ENCODE results near the gene HS3ST6. TPM values are rescaled to one million over a fixed set of nuclear protein-coding genes. Genes with fewer than 3 reads are reported as not detected.

The HS3ST6 gene
- total and polyA plus RNA-seq, 2 experiments from 2014 or later: 0.41 TPM; not detected in 1

- Histone ChIP-seq H3K27me3 (no peaks in the 10 kb centered on the region), H3K27ac (no peak overlapping the region), H3K4me3 (no peak overlapping the region), H2AFZ (no peak overlapping the region), H3K4me2 (no peak overlapping the region), H3K4me1 (ENCODE audit: insufficient read depth) (peaks cover 11% of the 10 kb centered on the region), H3K36me3 (replicated peaks; ENCODE audit: insufficient read depth, low read depth) (no peaks in the 10 kb centered on the region), H4K20me1 (ENCODE audit: insufficient read depth, poor library complexity, severe bottlenecking) (no peaks in the 10 kb centered on the region), H3K9me2 (replicated peaks; ENCODE audit: insufficient read depth) (no peaks in the 10 kb centered on the region), H3K79me2 (no peaks in the 10 kb centered on the region), H3K9me3 (ENCODE audit: low read depth) (no peaks in the 10 kb centered on the region)
- 75% methylated on average over 9 of the region's 9 CpGs for WGBS (ENCODE audit: low lambda C conversion rate, missing lambda C conversion rate)
- TF ChIP-seq, protein P1, sequence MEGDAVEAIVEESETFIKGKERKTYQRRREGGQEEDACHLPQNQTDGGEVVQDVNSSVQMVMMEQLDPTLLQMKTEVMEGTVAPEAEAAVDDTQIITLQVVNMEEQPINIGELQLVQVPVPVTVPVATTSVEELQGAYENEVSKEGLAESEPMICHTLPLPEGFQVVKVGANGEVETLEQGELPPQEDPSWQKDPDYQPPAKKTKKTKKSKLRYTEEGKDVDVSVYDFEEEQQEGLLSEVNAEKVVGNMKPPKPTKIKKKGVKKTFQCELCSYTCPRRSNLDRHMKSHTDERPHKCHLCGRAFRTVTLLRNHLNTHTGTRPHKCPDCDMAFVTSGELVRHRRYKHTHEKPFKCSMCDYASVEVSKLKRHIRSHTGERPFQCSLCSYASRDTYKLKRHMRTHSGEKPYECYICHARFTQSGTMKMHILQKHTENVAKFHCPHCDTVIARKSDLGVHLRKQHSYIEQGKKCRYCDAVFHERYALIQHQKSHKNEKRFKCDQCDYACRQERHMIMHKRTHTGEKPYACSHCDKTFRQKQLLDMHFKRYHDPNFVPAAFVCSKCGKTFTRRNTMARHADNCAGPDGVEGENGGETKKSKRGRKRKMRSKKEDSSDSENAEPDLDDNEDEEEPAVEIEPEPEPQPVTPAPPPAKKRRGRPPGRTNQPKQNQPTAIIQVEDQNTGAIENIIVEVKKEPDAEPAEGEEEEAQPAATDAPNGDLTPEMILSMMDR (IDR thresholded peaks at IDR 0.05; ENCODE audit: poor library complexity): no peak
- TF ChIP-seq EZH2phosphoT487 (IDR thresholded peaks at IDR 0.05; ENCODE audit: low read depth, severe bottlenecking, unreplicated experiment) (no peak), EZH2 (IDR thresholded peaks at IDR 0.05; ENCODE audit: borderline replicate concordance) (no peak)
- DNase-seq (ENCODE audit: low spot score): no peak
Measured at GRCh38 chr16:1908983-1909382, 9.2 kb downstream of the HS3ST6 start.

DNA sequence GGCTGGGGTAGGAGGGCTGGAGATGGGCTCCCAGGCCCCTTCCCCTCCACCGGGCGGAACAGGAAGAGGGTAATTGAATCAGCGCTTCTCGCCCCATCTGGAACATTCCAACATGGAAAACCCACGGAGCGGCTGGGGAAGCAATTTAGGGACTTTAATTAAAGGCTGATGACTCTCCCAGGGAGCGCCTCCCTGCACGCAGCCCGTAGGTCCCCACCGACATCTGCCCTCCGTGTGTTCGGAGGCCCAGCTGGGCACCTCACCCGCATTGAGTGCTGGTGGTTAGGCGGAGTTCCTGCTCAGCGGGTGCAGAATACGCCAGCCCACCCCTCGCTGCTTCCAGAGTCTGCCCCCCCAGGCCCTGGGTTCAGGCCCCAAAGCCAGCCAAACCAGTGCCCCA is 10.0 kb downstream of the HS3ST6 start:
- WGBS (ENCODE audit: low lambda C conversion rate, missing lambda C conversion rate): 75% methylated on average over 14 of the region's 17 CpGs
- H3K36me3 ChIP-seq (replicated peaks; ENCODE audit: insufficient read depth, low read depth): no peaks in the 10 kb centered on the region
- no peak overlapping the region for H2AFZ ChIP-seq
- H3K79me2 ChIP-seq: no peaks in the 10 kb centered on the region
- no peaks in the 10 kb centered on the region for H3K27me3 ChIP-seq
- H3K4me1 ChIP-seq (ENCODE audit: insufficient read depth): peaks cover 4% of the 10 kb centered on the region
- no peak overlapping the region for H3K4me3 ChIP-seq
- H3K4me2 ChIP-seq: no peak overlapping the region
- no peaks in the 10 kb centered on the region for H3K9me2 ChIP-seq (replicated peaks; ENCODE audit: insufficient read depth)
- TF ChIP-seq EZH2 (IDR thresholded peaks at IDR 0.05; ENCODE audit: borderline replicate concordance) (no peak), EZH2phosphoT487 (IDR thresholded peaks at IDR 0.05; ENCODE audit: low read depth, severe bottlenecking, unreplicated experiment) (no peak)
- TF ChIP-seq, protein P1 (IDR thresholded peaks at IDR 0.05; ENCODE audit: poor library complexity): no peak
- no peaks in the 10 kb centered on the region for H3K9me3 ChIP-seq (ENCODE audit: low read depth)
- no peak for DNase-seq (ENCODE audit: low spot score)
- H3K27ac ChIP-seq: no peak overlapping the region
- H4K20me1 ChIP-seq (ENCODE audit: insufficient read depth, poor library complexity, severe bottlenecking): no peaks in the 10 kb centered on the region

DNA sequence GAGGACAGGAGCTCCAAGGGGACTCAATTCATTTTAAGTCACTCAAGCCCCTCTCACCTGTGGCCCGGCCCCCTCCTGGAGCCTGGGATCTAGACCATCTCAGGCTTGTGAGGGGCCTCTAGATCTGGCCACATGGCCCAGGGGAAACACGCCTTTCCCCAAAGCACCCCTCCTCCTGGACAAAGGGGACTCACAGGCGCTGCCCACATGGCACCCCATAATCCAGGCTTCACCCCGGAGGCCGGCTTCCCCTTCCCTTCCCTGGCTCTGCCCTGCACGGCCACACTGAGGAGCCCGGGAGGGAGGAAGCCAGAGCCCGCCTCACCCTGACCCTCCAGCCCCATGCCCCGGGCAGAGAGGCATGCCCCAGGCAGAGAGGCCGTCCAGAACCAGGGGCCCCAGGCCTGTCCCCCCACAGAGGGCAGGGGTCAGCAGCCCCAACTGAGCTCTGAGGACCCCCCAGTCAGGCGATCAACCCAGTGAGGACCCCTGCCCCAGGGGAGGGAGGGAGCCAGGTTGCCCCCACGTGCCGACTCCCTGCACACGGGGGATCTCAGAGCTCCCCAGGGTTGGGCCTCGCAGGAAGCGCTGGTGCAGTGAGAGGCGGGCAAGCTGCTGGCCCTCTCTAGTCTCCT is 10.9 kb downstream of the HS3ST6 start:
- no peak overlapping the region for H2AFZ ChIP-seq
- TF ChIP-seq EZH2 (IDR thresholded peaks at IDR 0.05; ENCODE audit: borderline replicate concordance) (no peak), EZH2phosphoT487 (IDR thresholded peaks at IDR 0.05; ENCODE audit: low read depth, severe bottlenecking, unreplicated experiment) (no peak)
- TF ChIP-seq, protein P1 (IDR thresholded peaks at IDR 0.05; ENCODE audit: poor library complexity): no peak
- no peak overlapping the region for H3K27ac ChIP-seq
- H3K4me3 ChIP-seq: no peak overlapping the region
- no peaks in the 10 kb centered on the region for H3K36me3 ChIP-seq (replicated peaks; ENCODE audit: insufficient read depth, low read depth)
- no peak overlapping the region for H3K4me2 ChIP-seq
- H3K9me3 ChIP-seq (ENCODE audit: low read depth): no peaks in the 10 kb centered on the region
- H3K27me3 ChIP-seq: no peaks in the 10 kb centered on the region
- 82% methylated on average over 17 of the region's 17 CpGs for WGBS (ENCODE audit: low lambda C conversion rate, missing lambda C conversion rate)
- DNase-seq (ENCODE audit: low spot score): no peak
- H3K79me2 ChIP-seq: no peaks in the 10 kb centered on the region
- H3K9me2 ChIP-seq (replicated peaks; ENCODE audit: insufficient read depth): no peaks in the 10 kb centered on the region
- H4K20me1 ChIP-seq (ENCODE audit: insufficient read depth, poor library complexity, severe bottlenecking): no peaks in the 10 kb centered on the region
- H3K4me1 ChIP-seq (ENCODE audit: insufficient read depth): peaks cover 3% of the 10 kb centered on the region
